GM23338 (cell line): ENCODE data around the gene RPL12. TPM values are rescaled to one million over a fixed set of nuclear protein-coding genes. Genes with fewer than 3 reads are reported as not detected.

Experiments
- ATAC-seq: fragments of 200-7000 bp; cut with Tn5 transposase; 3 replicates; pipeline ENCODE4 v1.9.1; 2020
- DNase-seq: peaks from one replicate; pipeline ENCODE4 v3.0.0-alpha.2; 2015; ENCODE audit warnings: low spot score
- H2AFZ ChIP-seq: fragments of 200-600 bp; sonication (generic); 2 replicates; pipeline ENCODE4 v1.8.0; 2016; ENCODE audit warnings: antibody characterized with exemption, mild to moderate bottlenecking, moderate library complexity
- H3F3A ChIP-seq: fragments of 200-600 bp; sonication (generic); replicated peaks from 2 replicates; pipeline ENCODE4 v1.8.0; 2017; ENCODE audit warnings: antibody characterized with exemption, mixed run types, low read depth
- H3K27ac ChIP-seq: fragments of 200-600 bp; sonication (generic); 2 replicates; pipeline ENCODE4 v1.6.1; 2016; ENCODE audit warnings: low read depth
- H3K27me3 ChIP-seq: fragments of 200-600 bp; sonication (generic); 2 replicates; pipeline ENCODE4 v1.8.0; 2016; ENCODE audit warnings: mild to moderate bottlenecking, mixed run types, moderate library complexity; ENCODE audit not compliant: insufficient read depth
- H3K36me3 ChIP-seq: fragments of 200-600 bp; sonication (generic); 2 replicates; pipeline ENCODE4 v1.8.0; 2016; ENCODE audit warnings: mild to moderate bottlenecking; ENCODE audit not compliant: insufficient read depth
- H3K4me1 ChIP-seq: fragments of 200-600 bp; sonication (generic); 2 replicates; pipeline ENCODE4 v1.8.0; 2016; ENCODE audit warnings: mild to moderate bottlenecking, moderate library complexity; ENCODE audit not compliant: insufficient read depth
- H3K4me2 ChIP-seq: fragments of 200-600 bp; sonication (generic); 2 replicates; pipeline ENCODE4 v1.7.1; 2017; ENCODE audit warnings: mixed run types
- H3K4me3 ChIP-seq: fragments of 200-600 bp; sonication (generic); 2 replicates; pipeline ENCODE4 v1.6.1; 2016; ENCODE audit warnings: mixed run types
- H3K79me2 ChIP-seq: fragments of 200-600 bp; sonication (generic); replicated peaks from 2 replicates; pipeline ENCODE4 v1.8.0; 2017; ENCODE audit warnings: mild to moderate bottlenecking; ENCODE audit not compliant: insufficient read depth
- H3K9me2 ChIP-seq: fragments of 200-600 bp; sonication (generic); 2 replicates; pipeline ENCODE4 v1.8.0; 2017; ENCODE audit not compliant: insufficient read depth
- H4K20me1 ChIP-seq: fragments of 200-600 bp; sonication (generic); replicated peaks from 2 replicates; pipeline ENCODE4 v1.8.0; 2017; ENCODE audit warnings: mild to moderate bottlenecking; ENCODE audit not compliant: insufficient read depth
- H3K27ac Mint-ChIP-seq: 2 replicates; pipeline ENCODE4 v1.8.0; 2020; ENCODE audit warnings: inconsistent platforms, mild to moderate bottlenecking, moderate library complexity, mixed read lengths
- H3K27me3 Mint-ChIP-seq: 3 replicates; pipeline ENCODE4 v1.8.0; 2022; ENCODE audit warnings: low read depth, mild to moderate bottlenecking, moderate library complexity, mixed read lengths, inconsistent platforms; ENCODE audit not compliant: insufficient read depth, poor library complexity
- H3K36me3 Mint-ChIP-seq: 3 replicates; pipeline ENCODE4 v1.8.0; 2021; ENCODE audit warnings: low read depth, mild to moderate bottlenecking, inconsistent platforms, moderate library complexity, mixed read lengths
- H3K4me1 Mint-ChIP-seq: 3 replicates; pipeline ENCODE4 v1.8.0; 2020; ENCODE audit warnings: mild to moderate bottlenecking, inconsistent platforms, mixed read lengths
- H3K4me3 Mint-ChIP-seq: 3 replicates; pipeline ENCODE4 v1.8.0; 2021; ENCODE audit warnings: moderate library complexity, mild to moderate bottlenecking, inconsistent platforms, mixed read lengths
- H3K9me3 Mint-ChIP-seq: 3 replicates; pipeline ENCODE4 v1.8.0; 2020; ENCODE audit warnings: moderate library complexity, mild to moderate bottlenecking, inconsistent platforms, mixed read lengths
- CREB1 ChIP-seq: fragments of 250-450 bp; sonication (Bioruptor Pico); IDR thresholded peaks from 2 replicates; pipeline ENCODE4 v1.5.0; 2020; ENCODE audit warnings: low read depth, mild to moderate bottlenecking, moderate library complexity
- EZH2 ChIP-seq: fragments of 200-600 bp; sonication (generic); IDR thresholded peaks from one replicate; pipeline ENCODE4 v1.8.0; 2017; ENCODE audit warnings: antibody characterized with exemption, mild to moderate bottlenecking, low read depth; ENCODE audit not compliant: unreplicated experiment
- EZH2phosphoT487 ChIP-seq: fragments of 200-600 bp; sonication (generic); IDR thresholded peaks from one replicate; pipeline ENCODE4 v1.8.1; 2018; ENCODE audit warnings: antibody characterized with exemption; ENCODE audit not compliant: unreplicated experiment
- JUNB ChIP-seq: IDR thresholded peaks from one replicate; pipeline ENCODE4 v1.6.1; 2016; ENCODE audit warnings: antibody characterized with exemption; ENCODE audit not compliant: unreplicated experiment
- NANOG ChIP-seq: IDR thresholded peaks from 2 replicates; pipeline ENCODE4 v1.6.1; 2016; ENCODE audit warnings: antibody characterized with exemption, borderline replicate concordance
- POLR2AphosphoS5 ChIP-seq: IDR thresholded peaks from 2 replicates; pipeline ENCODE4 v1.6.1; 2016; ENCODE audit warnings: antibody characterized with exemption, low read depth
- ZNF114 ChIP-seq: fragments of 250-450 bp; sonication (Bioruptor Pico); IDR thresholded peaks from 2 replicates; pipeline ENCODE4 v1.5.0; 2020; ENCODE audit warnings: mild to moderate bottlenecking, moderate library complexity
- ZNF331 ChIP-seq: fragments of 250-450 bp; sonication (Bioruptor Pico); IDR thresholded peaks from 2 replicates; pipeline ENCODE4 v1.5.0; 2020; ENCODE audit warnings: low read depth, mild to moderate bottlenecking, moderate library complexity
- polyA plus RNA-seq: library from polyadenylated mRNA; unstranded; fragments of >200 nt; fragmentation: Nextera tagmentation; extraction: Ambion mirVana; gene quantifications from 2 replicates; pipeline ENCODE4 v1.2.1, GENCODE V29; 2016
- total RNA-seq: library from RNA; depleted of rRNA; stranded (reverse); fragments of >200 nt; shearing (Covaris generic); gene quantifications from 2 replicates; pipeline ENCODE4 v1.2.3, GENCODE V29; 2014
- TF ChIP-seq, protein P1 (sequence below): IDR thresholded peaks from 2 replicates; pipeline ENCODE4 v1.6.1; 2016; ENCODE audit warnings: antibody characterized with exemption
- TF ChIP-seq, protein P2 (sequence below): fragments of 250-450 bp; sonication (Bioruptor Pico); IDR thresholded peaks from 2 replicates; pipeline ENCODE4 v1.5.0; 2020; ENCODE audit warnings: mild to moderate bottlenecking, moderate library complexity

RPL12 gene
- total and polyA plus RNA-seq, 2 experiments from 2014 or later: 2,121 to 2,596 TPM

DNA sequence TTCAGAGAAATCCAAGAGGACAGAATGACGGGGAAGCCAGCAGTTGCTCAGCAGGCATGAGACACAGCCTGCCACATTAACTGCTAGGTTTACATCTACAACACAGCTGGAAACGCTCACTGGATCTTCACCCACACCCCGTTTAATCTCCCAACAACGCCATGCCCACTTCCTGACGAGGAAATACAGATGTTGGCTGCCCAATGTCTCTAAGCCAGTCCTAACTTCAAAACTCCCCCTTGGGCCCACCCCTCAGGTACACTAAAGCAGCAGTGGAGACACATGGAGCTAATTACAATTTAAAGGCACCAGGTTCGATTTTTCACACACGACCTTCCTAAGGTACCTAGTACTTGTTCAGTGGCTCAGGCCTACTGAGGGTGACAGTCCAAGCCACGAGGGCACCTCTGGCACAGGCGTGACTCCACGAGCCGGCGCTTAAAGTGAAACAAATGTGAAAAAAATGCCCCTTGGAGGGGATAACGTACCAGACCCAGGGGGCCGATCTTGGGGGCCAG is 904 bp downstream of the RPL12 start (continued):
- no peak for TF ChIP-seq ZNF331 (CRISPR knock-in tag)

- Histone ChIP-seq H3K4me2 (peak overlapping the region; percentile 100), H3K36me3 (peaks cover 59% of the 10 kb centered on the region), H3K79me2 (peaks cover 48% of the 10 kb centered on the region), H3K4me1 (peaks cover 17% of the 10 kb centered on the region), H3K9me2 (no peaks in the 10 kb centered on the region), H3K27me3 (no peaks in the 10 kb centered on the region), H3K27ac (peak overlapping the region; percentile 98), H3F3A (peaks cover 70% of the 10 kb centered on the region), H2AFZ (no peak overlapping the region), H4K20me1 (peaks cover 41% of the 10 kb centered on the region), H3K4me3 (peak overlapping the region; percentile 100)
- Mint-ChIP-seq H3K9me3 (peaks cover 17% of the 10 kb centered on the region), H3K27ac (peak overlapping the region; percentile 99), H3K27me3 (peaks cover 45% of the 10 kb centered on the region), H3K4me1 (peaks cover 21% of the 10 kb centered on the region), H3K4me3 (peak overlapping the region; percentile 99), H3K36me3 (peaks cover 73% of the 10 kb centered on the region)
- TF ChIP-seq, protein P1, sequence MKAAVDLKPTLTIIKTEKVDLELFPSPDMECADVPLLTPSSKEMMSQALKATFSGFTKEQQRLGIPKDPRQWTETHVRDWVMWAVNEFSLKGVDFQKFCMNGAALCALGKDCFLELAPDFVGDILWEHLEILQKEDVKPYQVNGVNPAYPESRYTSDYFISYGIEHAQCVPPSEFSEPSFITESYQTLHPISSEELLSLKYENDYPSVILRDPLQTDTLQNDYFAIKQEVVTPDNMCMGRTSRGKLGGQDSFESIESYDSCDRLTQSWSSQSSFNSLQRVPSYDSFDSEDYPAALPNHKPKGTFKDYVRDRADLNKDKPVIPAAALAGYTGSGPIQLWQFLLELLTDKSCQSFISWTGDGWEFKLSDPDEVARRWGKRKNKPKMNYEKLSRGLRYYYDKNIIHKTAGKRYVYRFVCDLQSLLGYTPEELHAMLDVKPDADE: no peak
- TF ChIP-seq EZH2 (no peak), ZNF331 (CRISPR knock-in tag) (no peak), CREB1 (no peak), JUNB (no peak), POLR2AphosphoS5 (peak; percentile 64), ZNF114 (CRISPR knock-in tag) (no peak)
- no peak for DNase-seq
- no peak for ATAC-seq
These were observed 1.8 kb downstream of the RPL12 start for GRCh38 chr9:127449332-127449966.

DNA sequence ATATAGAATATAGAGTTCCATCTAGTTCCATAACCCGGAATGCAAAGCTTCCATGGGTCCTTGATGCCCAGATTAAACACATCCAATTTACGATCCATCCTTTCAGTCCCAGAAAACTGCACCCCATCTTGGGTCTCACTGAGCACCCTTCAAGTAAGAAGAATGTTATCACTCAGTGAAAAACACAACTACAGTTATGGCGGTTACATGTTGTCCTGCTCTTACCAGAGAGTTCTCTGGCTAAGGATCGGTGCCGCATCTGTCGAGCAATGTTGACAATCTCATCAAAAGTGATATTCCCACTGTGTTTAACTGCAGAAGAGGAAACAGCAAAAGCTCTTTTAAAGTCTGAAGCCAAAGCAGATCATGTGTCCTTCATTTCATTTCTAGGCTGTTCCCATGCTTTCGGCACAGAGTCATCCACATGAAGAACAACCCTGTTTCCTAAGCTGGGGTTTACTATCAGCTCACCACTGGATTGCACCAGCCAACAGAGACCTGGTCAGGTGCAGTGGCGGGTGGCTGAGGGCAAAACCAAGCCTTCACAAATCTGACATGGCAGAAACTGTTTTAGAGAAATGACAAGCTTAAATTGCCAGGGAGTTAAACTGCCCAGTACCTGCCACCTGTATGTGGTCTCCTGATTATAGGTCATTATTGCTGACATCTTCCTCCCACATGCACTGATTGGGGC is 2.9 kb downstream of the RPL12 start:
- H3K27me3 ChIP-seq: no peaks in the 10 kb centered on the region
- no peak for TF ChIP-seq NANOG
- TF ChIP-seq, protein P2, sequence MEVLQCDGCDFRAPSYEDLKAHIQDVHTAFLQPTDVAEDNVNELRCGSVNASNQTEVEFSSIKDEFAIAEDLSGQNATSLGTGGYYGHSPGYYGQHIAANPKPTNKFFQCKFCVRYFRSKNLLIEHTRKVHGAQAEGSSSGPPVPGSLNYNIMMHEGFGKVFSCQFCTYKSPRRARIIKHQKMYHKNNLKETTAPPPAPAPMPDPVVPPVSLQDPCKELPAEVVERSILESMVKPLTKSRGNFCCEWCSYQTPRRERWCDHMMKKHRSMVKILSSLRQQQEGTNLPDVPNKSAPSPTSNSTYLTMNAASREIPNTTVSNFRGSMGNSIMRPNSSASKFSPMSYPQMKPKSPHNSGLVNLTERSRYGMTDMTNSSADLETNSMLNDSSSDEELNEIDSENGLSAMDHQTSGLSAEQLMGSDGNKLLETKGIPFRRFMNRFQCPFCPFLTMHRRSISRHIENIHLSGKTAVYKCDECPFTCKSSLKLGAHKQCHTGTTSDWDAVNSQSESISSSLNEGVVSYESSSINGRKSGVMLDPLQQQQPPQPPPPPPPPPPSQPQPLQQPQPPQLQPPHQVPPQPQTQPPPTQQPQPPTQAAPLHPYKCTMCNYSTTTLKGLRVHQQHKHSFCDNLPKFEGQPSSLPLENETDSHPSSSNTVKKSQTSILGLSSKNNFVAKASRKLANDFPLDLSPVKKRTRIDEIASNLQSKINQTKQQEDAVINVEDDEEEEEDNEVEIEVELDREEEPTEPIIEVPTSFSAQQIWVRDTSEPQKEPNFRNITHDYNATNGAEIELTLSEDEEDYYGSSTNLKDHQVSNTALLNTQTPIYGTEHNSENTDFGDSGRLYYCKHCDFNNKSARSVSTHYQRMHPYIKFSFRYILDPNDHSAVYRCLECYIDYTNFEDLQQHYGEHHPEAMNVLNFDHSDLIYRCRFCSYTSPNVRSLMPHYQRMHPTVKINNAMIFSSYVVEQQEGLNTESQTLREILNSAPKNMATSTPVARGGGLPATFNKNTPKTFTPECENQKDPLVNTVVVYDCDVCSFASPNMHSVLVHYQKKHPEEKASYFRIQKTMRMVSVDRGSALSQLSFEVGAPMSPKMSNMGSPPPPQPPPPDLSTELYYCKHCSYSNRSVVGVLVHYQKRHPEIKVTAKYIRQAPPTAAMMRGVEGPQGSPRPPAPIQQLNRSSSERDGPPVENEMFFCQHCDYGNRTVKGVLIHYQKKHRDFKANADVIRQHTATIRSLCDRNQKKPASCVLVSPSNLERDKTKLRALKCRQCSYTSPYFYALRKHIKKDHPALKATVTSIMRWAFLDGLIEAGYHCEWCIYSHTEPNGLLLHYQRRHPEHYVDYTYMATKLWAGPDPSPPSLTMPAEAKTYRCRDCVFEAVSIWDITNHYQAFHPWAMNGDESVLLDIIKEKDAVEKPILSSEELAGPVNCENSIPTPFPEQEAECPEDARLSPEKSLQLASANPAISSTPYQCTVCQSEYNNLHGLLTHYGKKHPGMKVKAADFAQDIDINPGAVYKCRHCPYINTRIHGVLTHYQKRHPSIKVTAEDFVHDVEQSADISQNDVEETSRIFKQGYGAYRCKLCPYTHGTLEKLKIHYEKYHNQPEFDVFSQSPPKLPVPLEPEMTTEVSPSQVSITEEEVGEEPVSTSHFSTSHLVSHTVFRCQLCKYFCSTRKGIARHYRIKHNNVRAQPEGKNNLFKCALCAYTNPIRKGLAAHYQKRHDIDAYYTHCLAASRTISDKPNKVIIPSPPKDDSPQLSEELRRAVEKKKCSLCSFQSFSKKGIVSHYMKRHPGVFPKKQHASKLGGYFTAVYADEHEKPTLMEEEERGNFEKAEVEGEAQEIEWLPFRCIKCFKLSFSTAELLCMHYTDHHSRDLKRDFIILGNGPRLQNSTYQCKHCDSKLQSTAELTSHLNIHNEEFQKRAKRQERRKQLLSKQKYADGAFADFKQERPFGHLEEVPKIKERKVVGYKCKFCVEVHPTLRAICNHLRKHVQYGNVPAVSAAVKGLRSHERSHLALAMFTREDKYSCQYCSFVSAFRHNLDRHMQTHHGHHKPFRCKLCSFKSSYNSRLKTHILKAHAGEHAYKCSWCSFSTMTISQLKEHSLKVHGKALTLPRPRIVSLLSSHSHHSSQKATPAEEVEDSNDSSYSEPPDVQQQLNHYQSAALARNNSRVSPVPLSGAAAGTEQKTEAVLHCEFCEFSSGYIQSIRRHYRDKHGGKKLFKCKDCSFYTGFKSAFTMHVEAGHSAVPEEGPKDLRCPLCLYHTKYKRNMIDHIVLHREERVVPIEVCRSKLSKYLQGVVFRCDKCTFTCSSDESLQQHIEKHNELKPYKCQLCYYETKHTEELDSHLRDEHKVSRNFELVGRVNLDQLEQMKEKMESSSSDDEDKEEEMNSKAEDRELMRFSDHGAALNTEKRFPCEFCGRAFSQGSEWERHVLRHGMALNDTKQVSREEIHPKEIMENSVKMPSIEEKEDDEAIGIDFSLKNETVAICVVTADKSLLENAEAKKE (CRISPR knock-in tag): no peak
- TF ChIP-seq EZH2phosphoT487: no peak
- no peak for TF ChIP-seq CREB1
- no peak for TF ChIP-seq JUNB
- TF ChIP-seq ZNF114 (CRISPR knock-in tag): no peak

More for the DNA sequence above, 2.9 kb downstream of the RPL12 start:
- Histone ChIP-seq H3K9me2 (no peaks in the 10 kb centered on the region), H3K4me2 (peak overlapping the region; percentile 100), H4K20me1 (peaks cover 41% of the 10 kb centered on the region), H3K79me2 (peaks cover 44% of the 10 kb centered on the region), H3K4me3 (peak overlapping the region; percentile 100), H3K4me1 (peaks cover 17% of the 10 kb centered on the region), H3F3A (peaks cover 75% of the 10 kb centered on the region), H3K36me3 (peaks cover 71% of the 10 kb centered on the region), H3K27ac (peak overlapping the region; percentile 98), H2AFZ (no peak overlapping the region)
- Mint-ChIP-seq H3K9me3 (peaks cover 22% of the 10 kb centered on the region), H3K27ac (peak overlapping the region; percentile 99), H3K4me3 (peak overlapping the region; percentile 99), H3K36me3 (peaks cover 80% of the 10 kb centered on the region), H3K27me3 (peaks cover 46% of the 10 kb centered on the region), H3K4me1 (peaks cover 21% of the 10 kb centered on the region)
- ATAC-seq: no peak
- no peak for DNase-seq
